ENCODE measurements around the gene SPDYE17. TPM values are rescaled to one million over a fixed set of nuclear protein-coding genes. Genes with fewer than 3 reads are reported as not detected.
A peak's percentile ranks its signal among the peaks of the same experiment; 100 is the strongest.
"Not testable (repeated sequence)": the region's sequence is repeated elsewhere in the genome, so short reads cannot be mapped to it uniquely, and the experiment has no call there.

SPDYE17 gene
- not detected for polyA plus RNA-seq (2012; ENCODE audit: insufficient read depth, insufficient read length)

- H3K4me3 ChIP-seq (ENCODE audit: low read length); DNase-seq (ENCODE audit: low read depth, low spot score): not testable (repeated sequence)
Observed at GRCh38 chr7:77032261-77032660, at the start of gene SPDYE17. TSS of gene SPDYE17 (minus strand) at chr7:77032361. CDS start at chr7:77030570, 1,791 bp downstream.

DNA sequence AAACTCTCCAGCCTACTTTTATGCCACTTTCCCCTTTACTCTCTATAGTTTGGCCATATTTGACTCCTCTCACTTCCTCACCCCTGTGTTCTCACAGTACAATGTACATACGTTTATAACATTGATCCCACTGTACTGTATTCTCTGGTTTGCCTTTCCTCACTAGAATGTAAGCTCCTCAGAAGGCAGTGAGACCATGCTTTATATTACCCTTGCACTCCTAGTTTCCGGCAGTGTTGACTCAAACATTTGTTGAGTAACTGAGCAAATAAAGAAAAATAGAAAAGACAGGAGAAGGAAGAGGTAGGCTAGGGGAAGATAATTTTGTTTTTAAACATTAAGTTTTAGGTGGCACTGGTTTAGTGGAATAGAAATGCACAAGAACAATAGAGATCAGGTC is 48.1 kb upstream of the SPDYE17 start:
- not testable (repeated sequence) for DNase-seq (ENCODE audit: low read depth, low spot score)

DNA sequence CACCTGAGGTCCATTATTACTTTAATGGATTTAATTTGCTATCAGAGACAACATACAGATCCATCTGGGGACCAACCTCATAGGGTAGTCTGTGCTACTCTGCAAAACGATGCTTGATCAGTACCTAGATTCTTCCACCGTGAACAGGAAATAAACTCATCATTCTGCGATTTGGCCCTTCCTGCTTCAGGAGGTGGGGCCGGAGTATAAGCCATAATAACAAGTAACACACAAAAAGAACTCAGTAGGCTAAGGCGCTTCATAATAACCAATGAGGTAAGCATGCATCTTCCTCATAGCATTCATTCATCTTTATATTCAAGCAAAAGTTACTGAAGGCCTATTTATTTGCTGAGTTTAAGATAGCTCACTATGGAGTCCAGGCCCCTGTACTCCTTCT is 47.5 kb upstream of the SPDYE17 start:
- H3K4me3 ChIP-seq (ENCODE audit: low read length); DNase-seq (ENCODE audit: low read depth, low spot score): not testable (repeated sequence)

More for the DNA sequence above, 48.1 kb upstream of the SPDYE17 start:
- not testable (repeated sequence) for H3K4me3 ChIP-seq (ENCODE audit: low read length)

GRCh38 chr7:77079112-77079511 is 47.0 kb upstream of the SPDYE17 start:
- not testable (repeated sequence) for DNase-seq (ENCODE audit: low read depth, low spot score); H3K4me3 ChIP-seq (ENCODE audit: low read length)

GRCh38 chr7:77077060-77077459 is 44.9 kb upstream of the SPDYE17 start:
- DNase-seq (ENCODE audit: low read depth, low spot score); H3K4me3 ChIP-seq (ENCODE audit: low read length): not testable (repeated sequence)

DNA sequence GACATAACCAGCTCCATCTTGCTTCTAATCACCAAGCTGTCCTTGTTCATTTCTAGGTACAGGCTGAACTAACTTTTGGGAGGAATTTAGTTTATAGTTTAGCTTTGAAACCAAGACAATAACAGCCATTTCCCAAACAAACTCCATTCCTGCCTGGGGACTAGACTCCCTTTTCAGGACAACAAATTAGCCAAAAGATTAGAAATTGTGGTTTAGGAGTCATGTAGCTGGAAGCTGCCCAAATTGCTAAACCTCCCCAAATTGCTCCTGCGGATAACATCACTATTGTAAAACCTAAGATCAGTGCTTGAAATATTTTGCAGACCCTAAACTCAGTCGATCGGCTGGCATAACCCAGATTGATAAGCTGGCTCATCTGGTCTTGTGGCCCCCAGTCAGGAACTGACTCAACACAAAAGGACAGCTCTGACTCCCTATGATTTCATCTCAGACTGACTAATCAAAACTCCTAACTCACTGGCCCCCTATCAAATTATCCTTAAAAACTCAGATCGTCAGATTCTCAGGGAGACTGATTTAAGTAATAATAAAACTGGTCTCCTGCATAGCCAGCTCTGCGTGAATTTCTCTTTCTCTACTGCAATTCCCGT is 42.7 kb upstream of the SPDYE17 start:
- DNase-seq (ENCODE audit: low read depth, low spot score), result not testable (repeated sequence)

GRCh38 chr7:77071108-77071507 is 38.9 kb upstream of the SPDYE17 start:
- DNase-seq (ENCODE audit: low read depth, low spot score), result peak; percentile 8
- H3K4me3 ChIP-seq (ENCODE audit: low read length), result not testable (repeated sequence)

More for the DNA sequence above, 42.7 kb upstream of the SPDYE17 start:
- not testable (repeated sequence) for H3K4me3 ChIP-seq (ENCODE audit: low read length)

- not testable (repeated sequence) for H3K4me3 ChIP-seq (ENCODE audit: low read length); DNase-seq (ENCODE audit: low read depth, low spot score)
Observed at GRCh38 chr7:77065869-77066268, 33.7 kb upstream of the SPDYE17 start.

DNA sequence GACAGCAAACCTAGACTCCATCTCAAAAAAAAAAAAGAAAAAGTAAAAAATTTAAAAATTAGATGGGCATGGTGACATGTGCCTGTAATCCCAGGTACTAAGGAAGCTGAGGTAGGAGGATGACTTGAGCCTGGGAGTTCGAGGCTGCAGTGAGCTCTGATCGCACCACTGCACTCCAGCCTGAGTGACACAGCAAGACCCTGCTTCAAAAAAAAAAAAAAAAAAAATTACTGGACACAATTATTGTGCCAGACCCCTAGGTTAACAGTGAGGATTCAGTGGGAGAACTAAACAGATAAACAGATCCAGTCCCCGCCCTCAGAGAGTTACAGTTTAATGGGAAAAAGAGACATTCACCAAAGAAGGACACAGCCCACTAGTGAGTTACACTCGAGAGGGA is 31.6 kb upstream of the SPDYE17 start:
- not testable (repeated sequence) for H3K4me3 ChIP-seq (ENCODE audit: low read length); DNase-seq (ENCODE audit: low read depth, low spot score)

GRCh38 chr7:77062557-77062956 is 30.4 kb upstream of the SPDYE17 start, which contains the start of gene SPDYE18:
TSS of gene SPDYE18 (minus strand) at chr7:77062558. CDS start at chr7:77060512, 2,046 bp downstream.
- not testable (repeated sequence) for H3K4me3 ChIP-seq (ENCODE audit: low read length); DNase-seq (ENCODE audit: low read depth, low spot score)

- not testable (repeated sequence) for H3K4me3 ChIP-seq (ENCODE audit: low read length); DNase-seq (ENCODE audit: low read depth, low spot score)
Observed at GRCh38 chr7:77026349-77026748, 5.8 kb downstream of the SPDYE17 start.

DNA sequence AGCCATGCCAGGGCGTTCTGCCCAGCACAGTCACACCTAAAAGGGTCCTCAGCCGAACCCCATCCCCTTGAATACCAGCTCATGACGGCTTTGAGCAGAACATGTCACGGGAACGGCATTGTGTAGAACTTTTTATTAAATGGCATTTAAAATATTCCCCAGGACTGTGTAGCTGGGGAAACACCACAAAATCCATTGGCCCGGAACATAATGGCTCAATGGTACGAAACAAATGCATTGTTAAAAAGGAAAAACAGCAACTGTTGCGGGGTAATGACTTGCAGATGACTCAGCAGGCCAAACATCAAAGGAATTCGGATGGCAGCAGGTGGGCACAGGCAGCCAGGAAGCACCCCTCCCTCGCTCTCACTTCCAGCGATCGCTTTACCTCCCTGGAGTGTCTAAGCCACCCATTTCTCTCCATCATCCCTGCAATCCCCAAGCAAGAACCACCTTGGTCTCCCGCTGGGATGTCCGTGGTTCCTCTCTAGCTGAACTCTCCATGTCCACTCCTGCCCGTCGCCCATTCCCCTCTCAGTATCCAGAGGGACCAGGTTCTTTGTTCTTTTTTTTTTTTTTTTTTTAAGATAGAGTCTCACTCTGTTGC is 22.0 kb downstream of the SPDYE17 start:
- H3K4me3 ChIP-seq (ENCODE audit: low read length); DNase-seq (ENCODE audit: low read depth, low spot score): not testable (repeated sequence)

DNA sequence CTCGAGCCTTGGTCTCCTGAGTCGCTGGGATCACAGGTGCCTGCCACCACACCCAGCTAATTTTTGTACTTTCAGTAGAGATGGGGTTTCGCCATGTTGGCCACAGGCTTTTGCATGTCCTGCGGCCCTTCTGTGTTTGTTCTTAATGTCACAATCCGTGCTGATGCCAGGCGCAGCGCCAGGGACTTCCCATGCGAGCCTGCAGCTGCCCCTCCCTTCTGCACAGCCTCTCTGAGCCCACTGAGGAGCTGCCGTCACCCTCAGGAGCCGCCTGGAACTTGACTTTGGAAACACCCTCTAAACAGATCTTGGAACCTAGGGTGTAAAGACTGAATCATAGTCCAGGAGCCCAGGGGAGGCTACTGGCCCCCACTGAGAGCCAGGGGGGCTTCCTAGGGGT is 24.2 kb downstream of the SPDYE17 start:
- H3K4me3 ChIP-seq (ENCODE audit: low read length); DNase-seq (ENCODE audit: low read depth, low spot score): not testable (repeated sequence)

- H3K4me3 ChIP-seq (ENCODE audit: low read length); DNase-seq (ENCODE audit: low read depth, low spot score): not testable (repeated sequence)
Observed at GRCh38 chr7:77006127-77007110, 25.7 kb downstream of the SPDYE17 start.

- not testable (repeated sequence) for H3K4me3 ChIP-seq (ENCODE audit: low read length); DNase-seq (ENCODE audit: low read depth, low spot score)
Observed at GRCh38 chr7:77005461-77006057, 26.6 kb downstream of the SPDYE17 start.

DNA sequence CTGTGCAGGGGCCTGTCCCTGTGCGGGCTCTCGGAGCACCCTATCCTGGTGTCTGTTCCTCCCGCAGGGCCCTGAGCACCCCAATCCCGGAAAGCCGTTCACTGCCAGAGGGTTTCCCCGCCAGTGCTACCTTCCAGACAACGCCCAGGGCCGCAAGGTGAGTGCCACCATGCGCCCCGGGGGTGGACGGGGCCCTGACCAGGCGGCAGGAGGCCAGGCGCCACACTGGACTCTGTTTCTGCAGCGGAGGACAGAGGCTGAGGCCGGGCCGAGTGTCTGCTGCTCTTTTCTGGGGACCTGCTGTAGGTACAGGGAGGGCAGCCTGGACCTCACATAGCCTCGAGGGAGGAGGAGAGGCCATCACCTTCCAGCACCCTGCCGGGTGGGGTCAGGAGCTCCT is 28.0 kb downstream of the SPDYE17 start:
- DNase-seq (ENCODE audit: low read depth, low spot score); H3K4me3 ChIP-seq (ENCODE audit: low read length): not testable (repeated sequence)

DNA sequence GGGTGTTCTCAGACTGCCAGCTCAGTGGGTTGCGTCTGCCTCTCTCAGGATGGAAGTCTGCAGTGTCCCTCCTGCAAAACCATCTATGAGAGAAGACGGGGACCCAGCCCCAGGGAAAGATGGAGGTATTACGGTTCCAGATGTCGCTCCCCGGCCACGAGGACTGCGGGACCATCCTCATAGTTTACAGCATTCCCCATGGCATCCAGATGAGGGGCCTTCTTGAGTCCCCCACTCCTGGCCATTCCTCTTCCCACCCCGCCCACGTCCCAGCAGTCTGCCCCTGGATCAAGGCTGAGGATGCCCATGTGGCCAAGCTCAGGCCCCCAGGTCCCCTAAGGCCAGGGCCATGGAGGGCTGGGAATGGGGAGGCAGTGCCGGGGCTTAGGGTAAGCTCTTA is 28.9 kb downstream of the SPDYE17 start:
- DNase-seq (ENCODE audit: low read depth, low spot score); H3K4me3 ChIP-seq (ENCODE audit: low read length): not testable (repeated sequence)

GRCh38 chr7:77002678-77003233 is 29.4 kb downstream of the SPDYE17 start:
- DNase-seq (ENCODE audit: low read depth, low spot score); H3K4me3 ChIP-seq (ENCODE audit: low read length): not testable (repeated sequence)

DNA sequence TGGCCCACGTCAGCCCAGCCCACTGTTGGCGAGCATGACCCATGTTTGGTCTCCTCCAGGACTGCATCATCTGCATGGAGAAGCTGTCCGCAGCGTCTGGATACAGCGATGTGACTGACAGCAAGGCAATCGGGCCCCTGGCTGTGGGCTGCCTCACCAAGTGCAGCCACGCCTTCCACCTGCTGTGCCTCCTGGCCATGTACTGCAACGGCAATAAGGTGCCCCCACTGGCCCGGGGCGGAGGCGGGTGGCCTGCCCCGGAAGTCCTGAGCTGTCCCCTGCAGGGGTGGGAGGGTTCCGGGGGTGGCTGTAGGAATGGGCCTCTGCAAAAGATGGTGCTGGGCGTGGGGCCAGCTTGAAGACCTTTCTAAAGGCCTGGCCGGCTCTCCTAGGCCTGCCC is 30.1 kb downstream of the SPDYE17 start:
- not testable (repeated sequence) for H3K4me3 ChIP-seq (ENCODE audit: low read length); DNase-seq (ENCODE audit: low read depth, low spot score)

All from Jurkat, Clone E6-1 (cell line).